Measurements from ENCODE around the gene RIPK3.

GRCh38 chr14:24312736-24313507 lies 26.9 kb downstream of the RIPK3 start:
- TF ChIP-seq CTCF (IDR thresholded peaks at IDR 0.05) (no peak), EP300 (IDR thresholded peaks at IDR 0.05; ENCODE audit: borderline replicate concordance in 1 of 2, low read depth in 1 of 2, low read length in 1 of 2) (no peak), SMC3 (IDR thresholded peaks at IDR 0.05; ENCODE audit: low read depth, low read length) (no peak)

Measured in SK-N-SH (cell line).